CD4-positive, alpha-beta T cell (primary cell): ENCODE results near the gene P4HA3. TPM values are rescaled to one million over a fixed set of nuclear protein-coding genes. Genes with fewer than 3 reads are reported as not detected.

Experiments
- ATAC-seq: fragments of 200-7000 bp; cut with Tn5 transposase; one replicate; pipeline ENCODE4 v1.10.0; 2022; ENCODE audit warnings: mild to moderate bottlenecking; ENCODE audit not compliant: poor library complexity
- CTCF ChIA-PET: fragments of 350-600 bp; sonication (Branson Sonifier 250); formaldehyde crosslinking; loops from one replicate; lab custom pipeline; 2021; ENCODE audit warnings: antibody characterized with exemption, inconsistent platforms; lab: Charles Lee
- POLR2A ChIA-PET: fragments of 350-600 bp; sonication (Branson Sonifier 250); formaldehyde crosslinking; loops from one replicate; lab custom pipeline; 2021; ENCODE audit warnings: antibody characterized with exemption, inconsistent platforms; lab: Charles Lee
- DNase-seq, 14 experiments: peaks; one replicate each; pipeline ENCODE4 v3.0.0-alpha.2; 2013 to 2020; ENCODE audit warnings: mixed read lengths in 2 of 14
- H3K27ac ChIP-seq, 2 donors: one replicate each; pipeline versions ENCODE4 v1.5.1 to v1.7.0; 2013; ENCODE audit warnings: low read length in 2 of 2, low read depth in 1 of 2, mild to moderate bottlenecking in 1 of 2
- H3K27me3 ChIP-seq, 2 experiments: 1 replicate in 1 of 2; 2 replicates in 1 of 2; pipeline versions ENCODE4 v1.6.1 to v1.7.0; 2013; ENCODE audit warnings: low read length in 2 of 2, control low read depth in 1 of 2, mild to moderate bottlenecking in 1 of 2, moderate library complexity in 1 of 2; ENCODE audit not compliant: insufficient read depth in 2 of 2, control insufficient read depth in 1 of 2
- H3K36me3 ChIP-seq: one replicate; pipeline ENCODE4 v1.6.1; 2013; ENCODE audit warnings: low read length, control low read depth; ENCODE audit not compliant: insufficient read depth
- H3K4me1 ChIP-seq: one replicate; pipeline ENCODE4 v1.6.1; 2013; ENCODE audit warnings: low read length, control low read depth; ENCODE audit not compliant: insufficient read depth
- H3K4me3 ChIP-seq: one replicate; pipeline ENCODE4 v1.5.1; 2013; ENCODE audit warnings: mild to moderate bottlenecking, low read length, moderate library complexity
- H3K9me3 ChIP-seq, 2 experiments: 1 replicate in 1 of 2; 2 replicates in 1 of 2; pipeline versions ENCODE4 v1.6.1 to v1.7.0; 2013; ENCODE audit warnings: low read length in 2 of 2, mild to moderate bottlenecking in 2 of 2, control low read depth in 1 of 2, moderate library complexity in 1 of 2; ENCODE audit not compliant: control insufficient read depth in 1 of 2, insufficient read depth in 1 of 2
- H3K27ac Mint-ChIP-seq: one replicate; pipeline ENCODE4 v1.8.0; 2020; ENCODE audit warnings: mixed read lengths
- H3K27me3 Mint-ChIP-seq: one replicate; pipeline ENCODE4 v1.8.0; 2021; ENCODE audit warnings: mixed read lengths
- H3K36me3 Mint-ChIP-seq: one replicate; pipeline ENCODE4 v1.8.0; 2021; ENCODE audit warnings: low read depth, mixed read lengths
- H3K4me1 Mint-ChIP-seq: one replicate; pipeline ENCODE4 v1.8.0; 2021; ENCODE audit warnings: low read depth, mixed read lengths
- H3K4me3 Mint-ChIP-seq: one replicate; pipeline ENCODE4 v1.8.0; 2020; ENCODE audit warnings: mild to moderate bottlenecking, mixed read lengths
- H3K9me3 Mint-ChIP-seq: one replicate; pipeline ENCODE4 v1.8.0; 2020; ENCODE audit warnings: mixed read lengths
- intact Hi-C, 2 experiments: fragments of 100-400 bp; cut with DNase I in 1 of 2; cut with micrococcal nuclease in 1 of 2; formaldehyde crosslinking; loops; one replicate each; pipeline versions ENCODE4 v1.15.1 to v1.9.0; 2023 to 2025; cut with DNase I, micrococcal nuclease
- total RNA-seq, 174 experiments: library from RNA in 2 of 174; stranded (reverse) in 2 of 174; gene quantifications; one replicate each; pipeline ENCODE4 v1.2.3 and lab custom pipeline; 2021 to 2026
- TF ChIP-seq, protein P1 (sequence below): fragments of 200-600 bp; IDR thresholded peaks from one replicate; pipeline ENCODE4 v1.8.0; 2022; ENCODE audit warnings: antibody characterized with exemption, mild to moderate bottlenecking

The P4HA3 gene
- total RNA-seq, 2 experiments from 2014 or later, result not detected

DNA sequence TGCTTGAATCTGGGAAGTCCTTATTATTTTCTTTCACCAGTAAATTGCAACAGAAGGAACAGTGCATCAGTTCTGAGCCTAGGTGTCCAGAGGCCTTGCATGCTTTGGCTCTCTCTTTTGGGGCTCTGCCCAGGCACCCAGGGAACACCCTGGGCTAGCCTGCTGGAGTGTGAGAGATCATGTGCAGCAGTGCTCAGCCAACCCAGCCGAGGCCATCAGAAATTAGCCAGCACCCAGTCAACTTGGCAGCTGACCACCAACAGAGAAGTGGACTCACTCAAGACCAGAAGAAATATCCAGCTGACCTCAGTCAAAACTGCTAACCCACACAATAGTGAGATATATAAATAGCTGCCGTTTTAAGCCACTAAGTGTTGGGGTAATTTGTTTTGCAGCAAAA lies 11.2 kb upstream of the P4HA3 start:
- intact Hi-C loops, result loop anchor here in 1 of 2 experiments (2.0 to 10.0 kb wide), 2 partner anchors 66 to 358 kb away; no protein-coding TSS in a partner anchor

DNA sequence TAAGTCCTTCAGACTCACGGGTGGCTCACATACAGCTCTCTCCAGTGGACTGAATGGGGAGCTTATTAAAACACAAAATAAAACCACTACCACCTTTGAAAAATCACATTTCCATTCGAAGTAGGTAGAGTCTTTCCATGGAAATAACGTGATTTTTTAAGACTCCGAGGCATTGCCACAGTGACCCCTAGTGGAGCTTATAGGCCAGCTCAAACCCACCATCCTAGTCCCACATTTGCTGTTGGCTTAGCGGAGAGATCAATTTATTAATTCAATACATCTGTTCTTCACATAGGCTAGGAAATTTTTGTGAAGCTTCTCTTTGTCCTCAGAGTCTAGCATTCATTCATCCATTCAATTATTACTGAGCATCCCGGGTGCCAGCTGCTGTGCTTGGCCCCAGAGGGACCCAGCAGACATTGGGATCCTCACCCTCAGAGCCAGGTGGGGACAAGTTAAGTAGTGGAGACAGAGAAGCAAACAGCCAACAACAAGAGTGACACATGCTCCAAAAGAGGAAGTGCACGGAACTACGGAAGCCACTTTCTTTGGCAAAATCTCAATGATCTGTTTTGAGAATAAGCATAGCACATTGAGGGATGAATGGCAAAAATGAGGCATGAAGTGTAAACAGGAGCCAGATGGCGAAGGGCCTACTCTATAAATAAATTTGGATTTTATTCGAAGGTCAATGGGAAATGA lies 10.2 kb upstream of the P4HA3 start:
- CTCF ChIA-PET, result interaction anchor here (0.7 to 1.4 kb wide), 3 partner anchors 9 to 220 kb away, joined by 3 to 8 read pairs (median 3); no protein-coding TSS in a partner anchor
- Histone ChIP-seq H3K36me3 (no peaks in the 10 kb centered on the region), H3K27ac (no peak overlapping the region), H3K4me3 (no peak overlapping the region), H3K9me3 (peaks cover 6 to 10% of the 10 kb centered on the region in 2 experiments), H3K27me3 (peaks cover 0 to 11% of the 10 kb centered on the region in 2 experiments), H3K4me1 (no peaks in the 10 kb centered on the region)
- POLR2A ChIA-PET, result interaction anchor here (1.6 kb wide), 1 partner anchor 66 kb away, joined by 10 read pairs; no protein-coding TSS in a partner anchor
- Mint-ChIP-seq H3K27me3 (peaks cover 4% of the 10 kb centered on the region), H3K4me1 (no peaks in the 10 kb centered on the region), H3K9me3 (peaks cover 7% of the 10 kb centered on the region), H3K27ac (no peak overlapping the region), H3K4me3 (no peak overlapping the region), H3K36me3 (peaks cover 6% of the 10 kb centered on the region)
- peak; percentile 58 for ATAC-seq
- intact Hi-C loops, result loop anchor here (1.0 to 10.0 kb wide), 3 partner anchors 65 to 357 kb away; no protein-coding TSS in a partner anchor
- TF ChIP-seq, protein P1, sequence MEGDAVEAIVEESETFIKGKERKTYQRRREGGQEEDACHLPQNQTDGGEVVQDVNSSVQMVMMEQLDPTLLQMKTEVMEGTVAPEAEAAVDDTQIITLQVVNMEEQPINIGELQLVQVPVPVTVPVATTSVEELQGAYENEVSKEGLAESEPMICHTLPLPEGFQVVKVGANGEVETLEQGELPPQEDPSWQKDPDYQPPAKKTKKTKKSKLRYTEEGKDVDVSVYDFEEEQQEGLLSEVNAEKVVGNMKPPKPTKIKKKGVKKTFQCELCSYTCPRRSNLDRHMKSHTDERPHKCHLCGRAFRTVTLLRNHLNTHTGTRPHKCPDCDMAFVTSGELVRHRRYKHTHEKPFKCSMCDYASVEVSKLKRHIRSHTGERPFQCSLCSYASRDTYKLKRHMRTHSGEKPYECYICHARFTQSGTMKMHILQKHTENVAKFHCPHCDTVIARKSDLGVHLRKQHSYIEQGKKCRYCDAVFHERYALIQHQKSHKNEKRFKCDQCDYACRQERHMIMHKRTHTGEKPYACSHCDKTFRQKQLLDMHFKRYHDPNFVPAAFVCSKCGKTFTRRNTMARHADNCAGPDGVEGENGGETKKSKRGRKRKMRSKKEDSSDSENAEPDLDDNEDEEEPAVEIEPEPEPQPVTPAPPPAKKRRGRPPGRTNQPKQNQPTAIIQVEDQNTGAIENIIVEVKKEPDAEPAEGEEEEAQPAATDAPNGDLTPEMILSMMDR, result peak; percentile 56
- DNase-seq, result peak in 5 of 14 experiments; percentile 12 to 63 (median 26)

More for the DNA sequence above, 11.2 kb upstream of the P4HA3 start:
- ATAC-seq (no peak), DNase-seq (no peak)
- H3K27ac ChIP-seq, result no peak overlapping the region
- no peaks in the 10 kb centered on the region for H3K4me1 Mint-ChIP-seq
- peaks cover 4% of the 10 kb centered on the region for H3K36me3 Mint-ChIP-seq
- H3K9me3 ChIP-seq, result peaks cover under 1% of the 10 kb centered on the region in 2 experiments
- peaks cover 4% of the 10 kb centered on the region for H3K27me3 Mint-ChIP-seq
- ChIA-PET POLR2A (no interaction called here), CTCF (no interaction called here)
- H3K4me3 ChIP-seq, result no peak overlapping the region
- H3K9me3 Mint-ChIP-seq, result peaks cover 3% of the 10 kb centered on the region
- H3K27me3 ChIP-seq, result peaks cover 0 to 11% of the 10 kb centered on the region in 2 experiments
- no peaks in the 10 kb centered on the region for H3K4me1 ChIP-seq
- H3K36me3 ChIP-seq, result no peaks in the 10 kb centered on the region
- no peak overlapping the region for H3K4me3 Mint-ChIP-seq
- TF ChIP-seq, protein P1, result no peak
- H3K27ac Mint-ChIP-seq, result no peak overlapping the region

DNA sequence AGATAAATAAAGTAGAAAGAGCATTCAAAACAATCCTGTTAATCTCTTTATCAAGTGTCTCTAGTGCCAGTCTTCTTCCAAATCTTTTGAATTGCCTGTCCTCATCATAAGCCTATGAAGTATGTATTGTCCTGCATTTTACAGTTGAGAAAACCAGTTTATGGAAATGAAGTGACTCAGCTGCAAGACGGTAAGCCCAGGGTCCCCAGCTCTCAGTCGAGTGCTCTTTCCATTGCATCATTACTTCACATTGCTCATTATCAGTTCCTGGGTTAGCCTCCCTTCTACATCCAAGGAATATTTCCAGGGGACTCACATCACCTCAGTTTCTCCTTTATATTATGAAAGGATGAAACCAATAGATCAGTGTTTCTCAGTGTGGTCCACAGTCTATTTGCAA lies 9.1 kb upstream of the P4HA3 start:
- H3K36me3 Mint-ChIP-seq, result peaks cover 8% of the 10 kb centered on the region
- peaks cover 10% of the 10 kb centered on the region for H3K9me3 Mint-ChIP-seq
- Histone ChIP-seq H3K4me3 (no peak overlapping the region), H3K4me1 (no peaks in the 10 kb centered on the region), H3K27me3 (peaks cover 0 to 11% of the 10 kb centered on the region in 2 experiments), H3K27ac (no peak overlapping the region), H3K36me3 (no peaks in the 10 kb centered on the region), H3K9me3 (peaks cover 6 to 17% of the 10 kb centered on the region in 2 experiments)
- H3K27ac Mint-ChIP-seq, result no peak overlapping the region
- H3K27me3 Mint-ChIP-seq, result peaks cover 4% of the 10 kb centered on the region
- ChIA-PET POLR2A (interaction anchor here (1.6 kb wide), 1 partner anchor 65 kb away, joined by 10 read pairs; no protein-coding TSS in a partner anchor), CTCF (interaction anchor here (1.4 kb wide), 1 partner anchor 65 kb away, joined by 8 read pairs; no protein-coding TSS in a partner anchor)
- ATAC-seq (no peak), DNase-seq (no peak)
- TF ChIP-seq, protein P1, result no peak
- no peaks in the 10 kb centered on the region for H3K4me1 Mint-ChIP-seq
- H3K4me3 Mint-ChIP-seq, result no peak overlapping the region
- intact Hi-C loops, result loop anchor here in 1 of 2 experiments (10.0 kb wide), 1 partner anchor 356 kb away; no protein-coding TSS in a partner anchor
